GM21528 (cell line): ENCODE data around the gene FAT3.

Experiments used
- ATAC-seq: cut with Tn5 transposase; IDR thresholded peaks from one replicate; pipeline ENCODE4 v1.9.1; 2021; ENCODE audit warnings: mild to moderate bottlenecking, moderate library complexity; ENCODE audit not compliant: unreplicated experiment, low FRiP score

Gene FAT3

DNA sequence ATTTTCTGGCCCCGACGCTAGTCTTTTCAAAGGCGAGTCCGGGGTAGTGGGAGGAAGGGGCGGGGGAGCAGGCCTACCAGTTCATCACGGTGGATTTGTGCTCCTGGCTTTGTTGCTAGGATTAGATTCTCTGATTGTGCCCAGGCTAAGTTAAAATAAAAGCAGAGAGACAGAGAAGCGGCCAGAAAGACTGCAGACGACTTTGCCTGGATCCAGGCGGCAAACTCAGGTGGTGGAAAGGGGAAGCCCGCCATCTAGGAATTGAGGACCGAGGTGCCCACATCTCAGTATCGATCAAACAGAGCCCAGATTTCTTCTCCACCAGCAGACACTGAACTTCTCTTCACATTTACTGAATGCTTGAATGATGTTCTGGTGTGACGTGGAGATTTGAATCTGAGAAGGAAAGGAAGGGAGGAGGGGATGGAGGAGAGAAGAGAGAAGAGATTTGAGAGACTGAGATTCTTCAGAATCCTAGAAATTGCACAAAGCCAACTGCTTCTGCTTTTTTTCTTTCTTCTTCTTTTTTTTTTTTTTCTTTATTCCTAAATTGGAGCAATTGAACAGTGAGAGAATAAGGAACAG lies 2.7 kb downstream of the FAT3 start:
- ATAC-seq = no peak

DNA sequence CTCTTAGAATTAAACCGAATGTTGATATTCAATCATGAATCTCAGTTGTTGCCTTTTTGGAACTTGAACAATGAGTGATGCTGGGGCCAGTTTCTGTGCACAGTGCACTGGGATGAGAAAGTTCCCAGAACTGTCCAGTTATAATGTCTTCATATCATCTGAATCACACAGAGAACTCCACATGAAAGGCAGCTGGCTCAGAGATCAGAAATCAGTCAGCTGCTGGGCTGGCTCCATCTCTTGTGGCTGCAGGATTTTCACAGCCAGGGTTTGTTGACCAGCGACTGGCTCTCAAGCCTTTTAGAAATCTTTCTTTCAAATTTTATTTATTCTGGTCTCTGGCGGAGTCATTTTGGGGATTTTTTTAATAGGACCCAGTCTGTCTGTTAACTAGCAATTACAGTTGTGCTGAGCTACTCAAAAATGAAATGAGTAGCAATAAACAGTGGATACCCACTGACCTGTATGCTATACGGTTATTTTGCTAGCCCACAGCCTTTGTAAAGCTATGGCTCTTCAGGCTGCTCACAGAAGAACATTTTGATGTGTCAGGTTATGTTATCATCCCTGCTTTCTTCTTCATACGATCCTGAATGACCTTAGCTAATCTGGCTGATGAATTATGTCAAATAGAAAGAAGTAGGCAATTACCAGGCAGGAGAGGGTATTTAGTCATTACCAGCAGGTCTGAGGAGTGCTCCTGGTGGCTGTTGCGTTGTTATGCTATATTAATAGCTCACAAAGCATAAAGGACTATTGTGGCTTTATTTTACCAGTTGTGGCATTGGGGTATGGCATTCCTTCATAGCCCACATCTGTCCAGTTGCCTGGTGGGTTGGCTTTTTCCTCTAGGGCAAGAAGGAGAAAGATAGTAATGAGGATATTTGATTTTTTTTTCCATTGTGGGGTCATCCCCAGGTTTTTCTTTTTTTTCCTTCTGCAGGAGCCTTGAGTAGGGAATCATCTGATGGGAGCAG lies 3.6 kb downstream of the FAT3 start:
- no peak for ATAC-seq

DNA sequence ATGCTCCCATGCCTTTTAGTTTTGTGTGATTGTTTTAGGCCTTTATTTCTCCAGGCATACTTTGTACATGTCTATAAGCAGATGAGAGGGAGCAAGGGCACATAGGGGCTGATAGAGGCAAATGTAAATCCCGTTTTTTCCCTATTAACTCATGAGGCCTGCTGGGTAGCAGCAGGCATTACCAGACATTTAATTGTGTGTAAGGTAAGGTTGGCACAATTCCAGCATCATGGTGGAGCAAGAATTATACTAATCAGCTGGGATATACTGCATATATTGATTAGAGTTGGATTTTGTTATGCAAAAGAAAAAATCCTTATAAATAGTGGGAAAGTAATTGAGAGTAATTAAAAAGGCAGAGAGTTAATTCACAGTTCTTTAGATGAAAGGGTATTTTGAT lies 12.2 kb downstream of the FAT3 start:
- no peak for ATAC-seq

DNA sequence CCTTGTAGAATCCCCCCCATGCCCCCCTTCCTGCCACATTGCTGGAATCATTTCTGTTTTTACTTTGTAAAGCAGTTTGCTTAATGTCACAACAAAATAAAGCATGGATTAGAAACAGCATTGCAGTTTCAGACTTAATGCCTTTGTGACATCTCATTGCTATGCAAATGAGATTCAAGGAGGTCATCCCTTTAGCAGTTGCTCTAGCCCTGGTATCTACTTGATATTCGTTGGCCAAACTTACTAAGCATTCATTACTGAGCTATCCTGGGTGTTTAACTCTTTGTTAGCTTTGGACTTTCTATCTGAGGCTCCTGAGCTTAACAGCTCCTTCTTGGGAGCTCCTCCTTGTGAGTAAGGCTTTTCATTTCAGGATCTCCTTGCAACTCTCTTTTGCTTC lies 16.3 kb downstream of the FAT3 start:
- no peak for ATAC-seq

DNA sequence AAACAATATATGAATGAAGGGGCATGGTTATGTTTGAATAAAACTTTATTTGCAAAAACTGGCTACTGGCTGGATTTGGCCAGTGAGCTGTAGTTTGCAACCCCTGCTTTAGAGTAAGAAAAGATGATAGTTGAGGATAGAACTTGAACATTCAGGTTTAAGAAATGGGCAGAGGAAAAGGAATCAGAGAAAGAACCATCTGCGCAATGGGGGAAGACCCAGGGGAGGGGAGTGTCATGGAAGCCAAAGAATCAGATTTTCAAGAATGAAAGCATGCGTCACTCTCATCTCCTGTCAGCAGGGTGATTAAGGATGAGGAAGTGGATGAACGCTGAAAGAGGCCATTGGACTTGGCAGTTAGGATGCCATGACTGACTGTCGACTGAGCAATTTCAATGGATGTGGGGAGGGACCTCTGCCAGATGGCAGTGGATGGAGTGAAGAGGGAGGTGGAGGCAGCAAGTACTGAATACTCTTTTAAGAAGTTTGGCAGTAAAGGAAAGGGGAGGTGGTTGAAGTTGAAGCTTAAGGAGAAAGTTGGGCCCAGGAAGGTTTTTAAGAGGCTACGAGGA lies 21.2 kb downstream of the FAT3 start:
- no peak for ATAC-seq

DNA sequence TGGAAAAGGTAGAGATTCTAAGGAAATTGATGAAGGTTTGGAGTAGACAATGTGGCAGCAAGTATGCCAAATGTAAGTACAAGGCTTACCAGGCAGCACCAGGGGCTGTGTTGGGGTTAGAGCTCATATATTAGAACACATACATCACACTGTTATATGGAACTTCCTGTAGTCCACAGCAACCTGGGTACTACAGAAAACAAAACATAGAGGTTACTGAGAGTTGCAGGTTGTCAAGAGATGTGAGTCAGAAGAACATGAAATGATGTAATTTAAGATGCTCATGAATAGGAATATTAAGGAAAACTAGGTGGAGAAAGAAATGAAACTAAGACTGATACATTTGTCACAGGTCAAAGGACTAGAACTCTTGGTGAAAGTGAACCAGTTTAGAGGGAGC lies 22.0 kb downstream of the FAT3 start:
- no peak for ATAC-seq

DNA sequence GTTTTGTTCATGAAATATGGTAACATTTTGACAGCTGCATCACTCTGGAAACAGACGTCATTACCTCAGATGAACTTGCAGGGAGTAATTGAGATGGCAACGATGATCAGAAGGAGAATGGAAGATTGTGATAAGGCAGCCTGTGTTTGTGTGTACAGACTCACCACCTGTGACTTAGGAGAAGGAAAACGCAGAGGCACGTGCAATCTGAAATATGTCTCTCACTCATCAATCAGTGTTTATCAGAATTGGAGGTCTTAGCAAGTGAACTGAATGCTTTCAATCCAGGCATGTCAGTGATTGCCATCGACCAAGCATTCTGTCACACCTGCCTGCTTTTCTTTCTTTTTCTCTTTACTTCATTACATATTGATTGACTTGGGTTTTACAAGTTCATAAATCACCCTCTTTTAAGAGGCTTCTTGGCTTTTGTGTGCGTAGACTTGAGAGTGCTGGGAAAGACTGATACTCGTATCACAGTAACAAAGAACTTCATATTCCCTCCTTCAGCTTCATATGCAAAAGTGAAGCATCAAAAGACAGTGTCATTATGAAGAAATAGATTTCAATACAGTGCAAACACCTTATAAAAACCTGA lies 24.6 kb downstream of the FAT3 start:
- no peak for ATAC-seq

DNA sequence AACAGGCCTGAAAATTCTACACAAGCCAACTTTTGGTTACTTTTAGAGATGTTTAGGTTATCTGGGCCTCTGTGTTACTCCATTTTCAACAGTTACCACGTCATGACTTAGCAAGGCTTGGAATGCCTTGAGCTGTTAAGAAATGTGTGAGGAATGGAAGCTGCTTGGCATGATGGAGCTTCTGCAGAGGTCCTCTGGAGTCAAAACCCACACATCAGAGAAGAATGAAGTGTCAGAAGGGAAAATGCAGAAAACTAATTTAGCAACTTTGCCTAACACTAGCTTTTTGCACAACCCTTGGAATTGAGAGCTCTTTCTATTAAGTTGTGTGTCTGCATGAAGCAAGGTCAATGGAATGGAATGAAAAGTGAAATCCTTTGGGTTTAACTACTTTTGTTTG lies 27.4 kb downstream of the FAT3 start:
- no peak for ATAC-seq

DNA sequence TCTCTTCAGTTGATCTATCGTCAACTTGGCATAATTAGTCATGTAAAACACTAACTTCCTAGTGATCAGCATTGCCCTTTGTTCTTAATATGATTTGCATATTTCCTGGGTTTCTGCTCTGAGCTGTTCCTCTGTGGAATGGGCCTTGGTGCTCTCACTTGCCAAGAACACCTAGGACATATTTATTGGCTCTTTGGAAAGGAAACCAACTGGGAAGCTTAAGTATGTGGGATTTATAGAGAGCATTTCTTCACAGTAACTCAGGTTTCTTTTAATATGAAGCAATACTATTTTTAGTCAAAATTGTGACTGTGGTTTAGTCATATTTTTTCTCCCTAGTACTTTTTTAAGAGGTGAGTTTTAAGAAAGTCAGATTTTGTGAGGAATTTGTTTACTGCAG lies 28.8 kb downstream of the FAT3 start:
- no peak for ATAC-seq

DNA sequence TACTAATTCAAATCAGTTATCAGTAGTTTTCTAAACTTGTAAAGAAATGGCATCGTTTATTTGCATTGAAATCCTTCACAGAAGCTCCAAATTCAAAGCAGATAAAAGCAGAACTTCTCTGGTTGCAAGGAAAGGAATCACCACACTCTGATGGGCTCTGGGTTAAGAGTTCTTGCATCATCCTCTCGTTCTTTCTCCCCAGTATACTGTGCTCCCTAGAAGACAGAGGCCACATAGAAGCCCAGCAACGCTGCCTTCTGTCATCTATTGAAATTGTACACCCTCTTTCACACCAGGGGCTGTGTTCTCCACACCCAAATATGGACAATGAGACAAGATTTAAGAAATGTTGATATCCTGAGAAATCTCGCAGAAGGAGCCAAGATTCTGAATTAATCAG lies 29.3 kb downstream of the FAT3 start:
- ATAC-seq = no peak

DNA sequence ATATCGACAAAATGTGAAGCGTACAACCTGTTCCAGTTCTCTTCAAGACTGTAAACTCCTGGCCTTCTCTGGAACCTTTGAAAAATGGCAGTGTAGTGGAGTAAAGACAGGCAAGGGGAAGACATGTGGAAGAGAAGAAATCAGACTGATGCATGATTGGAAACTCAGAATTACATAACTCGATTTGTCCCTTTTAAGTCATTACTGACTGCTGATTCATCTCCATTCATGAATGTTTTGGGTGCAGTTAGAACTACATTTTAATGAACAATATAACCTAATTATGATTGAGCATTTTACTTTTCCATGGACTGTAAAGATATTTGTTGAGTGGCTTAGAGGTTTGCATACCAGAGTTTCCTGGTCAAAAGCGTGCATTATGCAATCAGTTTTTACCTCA lies 32.9 kb downstream of the FAT3 start:
- no peak for ATAC-seq

DNA sequence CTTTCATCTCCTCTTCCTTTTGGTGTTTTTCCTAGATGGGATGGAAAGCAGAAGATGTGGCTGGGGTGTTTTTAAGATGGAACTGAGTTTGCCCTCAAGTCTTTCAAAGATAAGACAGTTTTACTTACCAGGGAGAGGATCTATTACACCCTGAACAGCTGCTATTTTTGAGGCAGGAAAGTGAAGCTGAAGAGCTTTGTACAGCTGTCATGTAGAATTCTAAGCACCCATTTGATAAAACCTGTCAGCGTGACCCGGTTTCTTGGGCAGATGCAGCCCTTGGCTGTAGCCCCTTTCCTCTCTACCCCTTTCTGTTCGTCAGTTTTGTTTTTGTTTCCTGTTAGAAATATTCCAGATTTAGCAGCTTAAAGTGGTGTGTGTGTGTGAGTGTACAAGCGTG lies 35.2 kb downstream of the FAT3 start:
- ATAC-seq = no peak

DNA sequence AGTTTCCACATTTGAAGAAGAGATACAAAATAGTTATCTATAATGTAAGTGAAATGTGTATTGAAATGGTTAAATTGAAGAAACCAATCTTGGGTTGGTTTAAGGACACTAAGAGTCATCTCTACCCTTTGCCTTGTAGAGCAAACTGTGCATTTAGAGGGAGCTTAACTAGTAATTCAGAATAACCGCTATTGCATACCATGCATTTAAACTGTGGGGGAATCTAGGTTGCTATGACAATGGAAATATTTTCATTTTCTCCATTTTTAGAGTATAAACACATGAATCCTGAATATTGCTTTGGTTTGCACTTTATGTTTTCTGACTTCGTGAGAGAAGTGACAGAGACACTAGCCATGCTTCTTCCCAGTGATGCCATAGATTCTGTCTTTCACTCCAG lies 39.7 kb downstream of the FAT3 start:
- no peak for ATAC-seq

DNA sequence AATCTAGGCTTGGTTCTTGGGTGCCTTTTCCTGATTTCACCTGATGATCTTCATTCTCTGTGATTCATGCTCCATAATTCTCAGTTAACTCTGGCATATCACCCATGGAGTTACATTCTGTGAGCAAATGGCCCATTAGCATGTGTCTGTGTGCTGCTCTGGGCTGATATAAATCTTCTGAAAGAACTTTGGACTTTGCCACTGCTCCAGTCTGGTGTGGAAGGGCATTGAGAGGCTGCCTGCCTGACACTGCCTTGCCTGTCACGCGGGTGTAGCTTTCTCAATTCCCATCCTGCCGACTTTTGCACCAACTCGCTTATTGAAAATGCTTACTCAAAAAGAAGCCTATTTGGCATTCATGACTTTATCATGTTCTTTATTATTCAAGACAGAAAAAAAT lies 42.2 kb downstream of the FAT3 start:
- ATAC-seq = no peak

DNA sequence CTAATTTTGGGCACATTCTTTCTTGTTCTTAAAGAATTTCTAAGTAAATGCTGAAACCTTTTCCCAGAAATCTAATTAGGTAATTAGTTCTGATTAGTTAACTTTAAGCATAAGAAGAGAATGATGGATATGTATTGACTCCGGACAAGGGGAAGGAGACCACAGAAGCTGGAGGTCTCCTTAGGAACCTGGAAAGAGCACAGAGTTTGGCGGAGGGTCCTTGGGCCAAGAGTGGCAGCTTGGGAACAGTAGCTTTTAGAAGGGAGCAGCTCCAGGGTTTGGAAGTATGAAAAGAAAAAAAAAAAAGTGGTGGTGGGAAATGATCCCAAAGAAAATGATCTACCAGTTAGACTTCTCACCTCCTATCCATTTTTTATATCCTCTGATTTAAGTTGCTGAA lies 42.7 kb downstream of the FAT3 start:
- ATAC-seq = no peak

DNA sequence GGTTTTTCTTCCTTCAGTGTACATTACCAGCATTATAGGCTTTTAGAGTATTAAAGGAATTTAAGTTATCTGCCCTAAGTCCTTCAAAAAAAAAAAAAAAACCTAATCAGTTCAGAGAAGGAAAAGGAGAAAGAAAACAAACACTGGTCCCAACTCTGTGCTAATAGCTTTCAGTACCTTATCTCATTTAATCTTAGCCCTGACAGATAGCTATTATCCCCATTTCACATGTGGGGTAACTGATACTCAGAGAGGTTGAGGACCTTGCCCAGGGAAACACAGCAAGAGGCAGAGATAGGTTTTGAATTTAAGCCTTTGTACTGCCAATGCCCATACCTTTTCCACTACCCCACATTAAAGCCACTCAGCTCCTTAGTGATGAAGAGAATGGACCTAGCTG lies 43.4 kb downstream of the FAT3 start:
- ATAC-seq = no peak

DNA sequence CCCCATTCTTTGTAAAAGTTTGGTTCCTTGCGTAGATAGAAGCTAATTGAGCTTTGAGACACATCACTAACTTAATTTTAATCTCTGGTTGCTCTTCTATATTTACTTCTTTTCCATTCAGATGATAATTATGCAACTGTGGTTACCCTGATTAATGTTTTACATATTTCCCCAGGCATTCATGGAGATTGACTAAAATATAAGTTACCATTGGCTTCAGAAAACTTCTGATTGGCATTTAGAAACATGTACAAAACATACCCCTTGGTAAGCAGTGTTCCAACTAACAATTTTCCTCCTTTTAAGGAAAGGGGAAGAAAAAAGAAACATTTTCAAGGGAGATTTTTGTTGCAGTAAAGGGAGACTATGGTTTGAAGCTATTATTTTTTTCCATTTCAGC lies 43.9 kb downstream of the FAT3 start:
- no peak for ATAC-seq

DNA sequence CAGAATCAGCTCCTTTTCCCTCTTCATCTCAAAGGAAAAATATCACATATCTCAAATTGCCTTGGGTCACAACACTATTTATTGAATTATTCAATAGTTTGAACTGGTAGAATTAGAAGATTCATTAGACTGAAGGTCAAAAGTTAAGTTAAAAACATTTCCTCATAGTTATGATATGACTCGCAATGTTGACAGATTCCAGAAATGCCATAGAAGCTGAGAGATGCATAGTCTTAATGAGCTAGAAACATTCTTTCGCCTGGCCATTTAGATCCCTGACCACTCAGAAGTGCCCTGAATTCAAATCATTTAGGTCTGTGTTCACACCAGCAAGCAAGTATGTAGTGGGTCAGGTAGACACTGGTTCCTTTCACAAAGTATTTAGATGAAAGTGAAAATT lies 44.4 kb downstream of the FAT3 start:
- no peak for ATAC-seq

DNA sequence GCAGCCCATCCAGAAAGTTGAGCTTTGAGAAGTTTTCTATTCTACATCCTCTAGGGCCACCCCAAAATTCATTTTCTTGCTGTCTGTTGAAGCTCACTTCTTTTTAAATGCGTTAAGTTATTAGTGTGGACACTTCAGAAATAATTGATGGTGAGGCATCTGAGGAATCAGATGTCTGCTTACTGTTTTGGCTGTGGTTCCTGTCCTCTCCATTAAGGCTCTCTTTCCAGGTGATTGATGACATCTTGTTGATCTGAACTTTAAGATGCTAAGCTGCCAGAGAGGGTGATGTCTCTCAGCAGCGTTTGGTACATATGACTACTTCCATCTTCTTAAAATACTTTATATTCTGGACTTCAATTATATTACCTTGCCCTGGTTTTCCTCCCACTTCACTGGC lies 45.2 kb downstream of the FAT3 start:
- no peak for ATAC-seq

DNA sequence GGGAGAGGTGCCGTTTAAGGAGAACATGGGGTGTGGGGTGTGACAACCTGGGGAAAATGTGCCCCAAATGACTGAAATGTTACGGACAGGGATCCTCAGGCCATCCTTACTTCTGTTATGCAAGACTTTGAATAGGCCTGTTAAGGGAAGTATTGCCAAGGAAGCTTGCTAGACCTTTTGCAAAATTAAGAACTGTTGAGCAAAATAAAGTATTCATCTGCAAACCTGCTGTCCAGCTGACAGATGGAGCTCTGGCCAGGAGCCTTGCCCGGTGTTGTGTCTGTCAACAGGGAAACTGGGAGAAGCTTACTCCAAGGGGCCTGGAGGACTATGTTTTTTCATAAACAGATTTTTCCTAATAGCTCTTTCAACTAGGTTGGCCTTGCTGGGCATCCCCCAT lies 48.0 kb downstream of the FAT3 start:
- no peak for ATAC-seq
